Measurements from ENCODE around the gene THSD7B. TPM values are rescaled to one million over a fixed set of nuclear protein-coding genes. Genes with fewer than 3 reads are reported as not detected.

The THSD7B gene
- total and polyA plus RNA-seq, 2 of the 8 experiments (the other 6 are each of a cell fraction or from before 2014, with no cell fraction given), result 0.60 to 2.9 TPM

DNA sequence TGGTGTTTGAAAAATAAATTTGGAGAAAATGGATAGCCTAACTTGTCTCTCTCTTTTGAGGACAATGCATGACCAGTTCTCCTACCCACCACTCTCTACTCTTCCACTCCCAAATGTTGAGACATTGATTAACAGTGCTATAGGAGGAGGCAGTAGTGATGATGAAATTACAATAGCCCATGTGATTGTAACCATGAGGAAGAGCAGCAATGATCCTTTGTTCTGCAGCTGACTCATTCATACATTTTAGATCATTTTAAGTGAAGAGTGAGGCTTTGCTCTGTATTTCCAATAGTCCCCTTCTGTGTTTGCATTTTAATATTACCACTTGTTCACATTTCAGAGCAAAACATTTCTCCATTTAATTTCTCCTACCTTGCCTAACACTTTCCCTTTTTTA, 592.3 kb downstream of the THSD7B start (continued):
- no peak for TF ChIP-seq RBBP5 (IDR thresholded peaks at IDR 0.05; ENCODE audit: borderline replicate concordance, low read depth, low read length)
